ENCODE data around the gene SDHAF3. TPM values are rescaled to one million over a fixed set of nuclear protein-coding genes. Genes with fewer than 3 reads are reported as not detected.

Gene SDHAF3
- total RNA-seq, 1 experiment from 2014 or later: 16.1 TPM

DNA sequence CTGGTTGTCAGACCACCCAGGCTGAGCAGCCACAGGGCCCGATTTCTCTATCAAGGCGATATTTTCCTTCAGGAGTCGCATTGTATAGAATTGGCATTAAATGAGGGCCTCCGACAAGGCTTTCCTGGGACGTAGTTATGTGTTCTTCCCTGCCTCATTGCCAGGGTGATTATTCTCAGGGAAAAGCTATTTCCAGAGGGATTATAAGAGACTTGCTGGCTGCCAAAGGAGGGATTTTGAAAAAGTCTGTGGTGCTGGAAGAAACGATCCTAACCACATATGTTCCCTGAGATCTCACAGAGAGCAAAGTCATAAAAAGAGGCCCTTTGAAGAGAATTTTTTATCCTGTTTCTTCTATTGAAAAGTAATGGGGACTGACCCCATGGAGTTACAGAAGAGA lies 27.7 kb upstream of the SDHAF3 start:
- no peaks in the 10 kb centered on the region for H3K9me3 ChIP-seq (ENCODE audit: control insufficient read depth, insufficient read depth, low read depth, low read length)
- no TSS peak for BruUV-seq (replicated peaks)
- DNase-seq (ENCODE audit: low read depth, low spot score) (no peak), ATAC-seq (no peak)
- H3K36me3 ChIP-seq (ENCODE audit: control insufficient read depth, insufficient read depth, low read length): no peaks in the 10 kb centered on the region
- intact Hi-C loops (cut with micrococcal nuclease; ENCODE audit: unreplicated experiment) (no loop called here), in situ Hi-C loops (cut with HindIII; ENCODE audit: low pct_unique_long_range_greater_than_20kb, low sequenced_read_pairs) (no loop called here)
- TF ChIP-seq SIN3A (IDR thresholded peaks at IDR 0.05; ENCODE audit: borderline replicate concordance, insufficient read depth, low read depth, low read length) (no peak), TCF7L2 (IDR thresholded peaks at IDR 0.05; ENCODE audit: low read depth, low read length) (no peak), POLR2AphosphoS5 (IDR thresholded peaks at IDR 0.05; ENCODE audit: low read depth, low read length) (no peak)
- TF ChIP-seq, protein P1, sequence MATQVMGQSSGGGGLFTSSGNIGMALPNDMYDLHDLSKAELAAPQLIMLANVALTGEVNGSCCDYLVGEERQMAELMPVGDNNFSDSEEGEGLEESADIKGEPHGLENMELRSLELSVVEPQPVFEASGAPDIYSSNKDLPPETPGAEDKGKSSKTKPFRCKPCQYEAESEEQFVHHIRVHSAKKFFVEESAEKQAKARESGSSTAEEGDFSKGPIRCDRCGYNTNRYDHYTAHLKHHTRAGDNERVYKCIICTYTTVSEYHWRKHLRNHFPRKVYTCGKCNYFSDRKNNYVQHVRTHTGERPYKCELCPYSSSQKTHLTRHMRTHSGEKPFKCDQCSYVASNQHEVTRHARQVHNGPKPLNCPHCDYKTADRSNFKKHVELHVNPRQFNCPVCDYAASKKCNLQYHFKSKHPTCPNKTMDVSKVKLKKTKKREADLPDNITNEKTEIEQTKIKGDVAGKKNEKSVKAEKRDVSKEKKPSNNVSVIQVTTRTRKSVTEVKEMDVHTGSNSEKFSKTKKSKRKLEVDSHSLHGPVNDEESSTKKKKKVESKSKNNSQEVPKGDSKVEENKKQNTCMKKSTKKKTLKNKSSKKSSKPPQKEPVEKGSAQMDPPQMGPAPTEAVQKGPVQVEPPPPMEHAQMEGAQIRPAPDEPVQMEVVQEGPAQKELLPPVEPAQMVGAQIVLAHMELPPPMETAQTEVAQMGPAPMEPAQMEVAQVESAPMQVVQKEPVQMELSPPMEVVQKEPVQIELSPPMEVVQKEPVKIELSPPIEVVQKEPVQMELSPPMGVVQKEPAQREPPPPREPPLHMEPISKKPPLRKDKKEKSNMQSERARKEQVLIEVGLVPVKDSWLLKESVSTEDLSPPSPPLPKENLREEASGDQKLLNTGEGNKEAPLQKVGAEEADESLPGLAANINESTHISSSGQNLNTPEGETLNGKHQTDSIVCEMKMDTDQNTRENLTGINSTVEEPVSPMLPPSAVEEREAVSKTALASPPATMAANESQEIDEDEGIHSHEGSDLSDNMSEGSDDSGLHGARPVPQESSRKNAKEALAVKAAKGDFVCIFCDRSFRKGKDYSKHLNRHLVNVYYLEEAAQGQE (IDR thresholded peaks at IDR 0.05; ENCODE audit: insufficient read depth in 1 of 2, low read depth in 2 of 2, low read length in 1 of 2): no peak
- TF ChIP-seq, protein P2, sequence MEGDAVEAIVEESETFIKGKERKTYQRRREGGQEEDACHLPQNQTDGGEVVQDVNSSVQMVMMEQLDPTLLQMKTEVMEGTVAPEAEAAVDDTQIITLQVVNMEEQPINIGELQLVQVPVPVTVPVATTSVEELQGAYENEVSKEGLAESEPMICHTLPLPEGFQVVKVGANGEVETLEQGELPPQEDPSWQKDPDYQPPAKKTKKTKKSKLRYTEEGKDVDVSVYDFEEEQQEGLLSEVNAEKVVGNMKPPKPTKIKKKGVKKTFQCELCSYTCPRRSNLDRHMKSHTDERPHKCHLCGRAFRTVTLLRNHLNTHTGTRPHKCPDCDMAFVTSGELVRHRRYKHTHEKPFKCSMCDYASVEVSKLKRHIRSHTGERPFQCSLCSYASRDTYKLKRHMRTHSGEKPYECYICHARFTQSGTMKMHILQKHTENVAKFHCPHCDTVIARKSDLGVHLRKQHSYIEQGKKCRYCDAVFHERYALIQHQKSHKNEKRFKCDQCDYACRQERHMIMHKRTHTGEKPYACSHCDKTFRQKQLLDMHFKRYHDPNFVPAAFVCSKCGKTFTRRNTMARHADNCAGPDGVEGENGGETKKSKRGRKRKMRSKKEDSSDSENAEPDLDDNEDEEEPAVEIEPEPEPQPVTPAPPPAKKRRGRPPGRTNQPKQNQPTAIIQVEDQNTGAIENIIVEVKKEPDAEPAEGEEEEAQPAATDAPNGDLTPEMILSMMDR (IDR thresholded peaks at IDR 0.05): no peak
- H3K4me1 ChIP-seq (ENCODE audit: control insufficient read depth, insufficient read depth, low read length): no peaks in the 10 kb centered on the region
- no peak overlapping the region for H3K4me3 ChIP-seq (ENCODE audit: low read depth in 2 of 2, low read length in 2 of 2)
- CTCF ChIA-PET: no interaction called here
- H3K27me3 ChIP-seq (ENCODE audit: control insufficient read depth, insufficient read depth, low read length): peaks cover 8% of the 10 kb centered on the region
- POLR2A ChIA-PET: no interaction called here
- no peak overlapping the region for H3K27ac ChIP-seq (ENCODE audit: low read length)

DNA sequence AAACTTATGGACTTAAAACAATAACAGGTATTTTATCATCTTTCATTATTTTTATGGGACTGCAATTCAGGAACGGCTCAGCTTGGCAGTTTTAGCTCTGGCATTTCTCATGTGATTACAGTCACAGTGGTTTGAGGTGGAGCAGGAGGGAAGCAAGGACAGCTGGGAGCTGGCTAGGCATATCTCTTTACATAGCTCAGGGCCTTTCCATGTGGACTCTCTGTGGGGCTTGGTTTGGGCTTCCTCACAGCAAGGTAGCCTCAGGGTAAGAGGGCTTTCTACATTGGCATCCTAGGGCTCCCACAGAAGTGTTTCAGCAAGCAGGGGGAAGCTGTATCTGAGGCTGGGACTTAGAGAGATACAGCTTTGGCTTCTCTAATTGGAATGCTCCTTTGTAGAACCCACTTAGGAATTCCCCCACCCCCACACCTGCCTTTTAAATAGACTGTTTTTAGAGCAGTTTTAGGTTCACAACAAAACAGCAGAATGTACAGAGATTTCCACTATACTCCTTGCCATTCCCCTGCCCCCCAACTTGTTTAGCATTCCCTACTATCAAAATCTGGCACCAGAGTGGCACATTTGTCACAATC lies 26.6 kb upstream of the SDHAF3 start:
- ATAC-seq (no peak), DNase-seq (ENCODE audit: low read depth, low spot score) (no peak)
- H3K4me1 ChIP-seq (ENCODE audit: control insufficient read depth, insufficient read depth, low read length): no peaks in the 10 kb centered on the region
- in situ Hi-C loops (cut with HindIII; ENCODE audit: low pct_unique_long_range_greater_than_20kb, low sequenced_read_pairs) (no loop called here), intact Hi-C loops (cut with micrococcal nuclease; ENCODE audit: unreplicated experiment) (no loop called here)
- TF ChIP-seq POLR2AphosphoS5 (IDR thresholded peaks at IDR 0.05; ENCODE audit: low read depth, low read length) (no peak), TCF7L2 (IDR thresholded peaks at IDR 0.05; ENCODE audit: low read depth, low read length) (no peak)
- TF ChIP-seq, protein P2 (IDR thresholded peaks at IDR 0.05): no peak
- TF ChIP-seq, protein P1 (IDR thresholded peaks at IDR 0.05; ENCODE audit: insufficient read depth in 1 of 2, low read depth in 2 of 2, low read length in 1 of 2): no peak
- ChIA-PET POLR2A (no interaction called here), CTCF (no interaction called here)
- no peaks in the 10 kb centered on the region for H3K9me3 ChIP-seq (ENCODE audit: control insufficient read depth, insufficient read depth, low read depth, low read length)
- no peaks in the 10 kb centered on the region for H3K36me3 ChIP-seq (ENCODE audit: control insufficient read depth, insufficient read depth, low read length)
- H3K27ac ChIP-seq (ENCODE audit: low read length): no peak overlapping the region
- no TSS peak for BruUV-seq (replicated peaks)
- peaks cover 8% of the 10 kb centered on the region for H3K27me3 ChIP-seq (ENCODE audit: control insufficient read depth, insufficient read depth, low read length)
- no peak overlapping the region for H3K4me3 ChIP-seq (ENCODE audit: low read depth in 2 of 2, low read length in 2 of 2)
